ENCODE data around the gene IMPG2.

- TF ChIP-seq CTCF (IDR thresholded peaks at IDR 0.05) (no peak), EP300 (IDR thresholded peaks at IDR 0.05) (no peak), POLR2A (IDR thresholded peaks at IDR 0.05) (no peak)
Observed at GRCh38 chr3:101240719-101241399, 79.5 kb downstream of the IMPG2 start.

Data from ovary (tissue), 3 donors.